ENCODE results near the gene EYS.

EYS gene

GRCh38 chr6:64527899-64528298, 1179.1 kb downstream of the EYS start:
- DNase-seq = no peak
- Mint-ChIP-seq H3K4me1 (no peaks in the 10 kb centered on the region), H3K27ac (no peak overlapping the region), H3K27me3 (no peaks in the 10 kb centered on the region), H3K9me3 (peaks cover 6 to 7% of the 10 kb centered on the region in 2 donors), H3K4me3 (no peak overlapping the region), H3K36me3 (no peaks in the 10 kb centered on the region)
- no peak for ATAC-seq (replicated peaks)

GRCh38 chr6:64522859-64523258, 1184.2 kb downstream of the EYS start:
- ATAC-seq (replicated peaks) = no peak
- Mint-ChIP-seq H3K4me3 (no peak overlapping the region), H3K4me1 (no peaks in the 10 kb centered on the region), H3K27ac (no peak overlapping the region), H3K36me3 (no peaks in the 10 kb centered on the region), H3K9me3 (peaks cover 0 to 7% of the 10 kb centered on the region in 2 donors), H3K27me3 (no peaks in the 10 kb centered on the region)
- no peak for DNase-seq

- no peaks in the 10 kb centered on the region for H3K36me3 Mint-ChIP-seq
- H3K4me3 Mint-ChIP-seq = no peak overlapping the region
- no peaks in the 10 kb centered on the region for H3K4me1 Mint-ChIP-seq
- DNase-seq (no peak), ATAC-seq (replicated peaks) (peak in 1 of 2 donors; percentile 43)
- no peaks in the 10 kb centered on the region for H3K27me3 Mint-ChIP-seq
- peaks cover 0 to 5% of the 10 kb centered on the region in 2 donors for H3K9me3 Mint-ChIP-seq
- H3K27ac Mint-ChIP-seq = no peak overlapping the region
Observed at GRCh38 chr6:64520050-64520449, 1187.0 kb downstream of the EYS start.

- Mint-ChIP-seq H3K4me1 (no peaks in the 10 kb centered on the region), H3K27me3 (no peaks in the 10 kb centered on the region), H3K36me3 (no peaks in the 10 kb centered on the region), H3K27ac (no peak overlapping the region), H3K4me3 (no peak overlapping the region), H3K9me3 (peaks cover 0 to 1% of the 10 kb centered on the region in 2 donors)
- no peak for DNase-seq
- no peak for ATAC-seq (replicated peaks)
Observed at GRCh38 chr6:64516393-64516792, 1190.6 kb downstream of the EYS start.

- H3K4me1 Mint-ChIP-seq = no peaks in the 10 kb centered on the region
- ATAC-seq (replicated peaks) (no peak), DNase-seq (no peak)
- H3K9me3 Mint-ChIP-seq = peaks cover 0 to 5% of the 10 kb centered on the region in 2 donors
- H3K36me3 Mint-ChIP-seq = no peaks in the 10 kb centered on the region
- H3K4me3 Mint-ChIP-seq = no peak overlapping the region
- H3K27me3 Mint-ChIP-seq = no peaks in the 10 kb centered on the region
- no peak overlapping the region for H3K27ac Mint-ChIP-seq
Observed at GRCh38 chr6:64507661-64508060, 1199.4 kb downstream of the EYS start.

- H3K9me3 Mint-ChIP-seq = peaks cover 0 to 5% of the 10 kb centered on the region in 2 donors
- ATAC-seq (replicated peaks) = no peak
- no peaks in the 10 kb centered on the region for H3K27me3 Mint-ChIP-seq
- H3K4me3 Mint-ChIP-seq = no peak overlapping the region
- H3K36me3 Mint-ChIP-seq = no peaks in the 10 kb centered on the region
- H3K27ac Mint-ChIP-seq = no peak overlapping the region
- H3K4me1 Mint-ChIP-seq = no peaks in the 10 kb centered on the region
- DNase-seq = no peak
Observed at GRCh38 chr6:64505312-64505711, 1201.7 kb downstream of the EYS start.

- no peaks in the 10 kb centered on the region for H3K27me3 Mint-ChIP-seq
- no peak overlapping the region for H3K27ac Mint-ChIP-seq
- ATAC-seq (replicated peaks) (no peak), DNase-seq (no peak)
- peaks cover 0 to 5% of the 10 kb centered on the region in 2 donors for H3K9me3 Mint-ChIP-seq
- H3K4me1 Mint-ChIP-seq = no peaks in the 10 kb centered on the region
- H3K4me3 Mint-ChIP-seq = no peak overlapping the region
- H3K36me3 Mint-ChIP-seq = no peaks in the 10 kb centered on the region
Observed at GRCh38 chr6:64504503-64504902, 1202.5 kb downstream of the EYS start.

- peaks cover 0 to 7% of the 10 kb centered on the region in 2 donors for H3K9me3 Mint-ChIP-seq
- no peak overlapping the region for H3K27ac Mint-ChIP-seq
- DNase-seq = no peak
- ATAC-seq (replicated peaks) = no peak
- H3K36me3 Mint-ChIP-seq = no peaks in the 10 kb centered on the region
- H3K4me3 Mint-ChIP-seq = no peak overlapping the region
- no peaks in the 10 kb centered on the region for H3K4me1 Mint-ChIP-seq
- no peaks in the 10 kb centered on the region for H3K27me3 Mint-ChIP-seq
Observed at GRCh38 chr6:64502801-64503200, 1204.2 kb downstream of the EYS start.

GRCh38 chr6:64497634-64498033, 1209.4 kb downstream of the EYS start:
- Mint-ChIP-seq H3K27ac (no peak overlapping the region), H3K4me3 (no peak overlapping the region), H3K36me3 (no peaks in the 10 kb centered on the region), H3K4me1 (no peaks in the 10 kb centered on the region), H3K27me3 (no peaks in the 10 kb centered on the region), H3K9me3 (peaks cover 0 to 2% of the 10 kb centered on the region in 2 donors)
- no peak for ATAC-seq (replicated peaks)
- no peak for DNase-seq

- no peaks in the 10 kb centered on the region for H3K4me1 Mint-ChIP-seq
Observed at GRCh38 chr6:64489763-64490162, 1217.3 kb downstream of the EYS start.

GRCh38 chr6:64486578-64487351, 1220.3 kb downstream of the EYS start:
- DNase-seq (no peak), ATAC-seq (replicated peaks) (no peak)
- Mint-ChIP-seq H3K27me3 (no peaks in the 10 kb centered on the region), H3K4me1 (no peaks in the 10 kb centered on the region), H3K36me3 (no peaks in the 10 kb centered on the region), H3K4me3 (no peak overlapping the region), H3K9me3 (no peaks in the 10 kb centered on the region), H3K27ac (no peak overlapping the region)

More at GRCh38 chr6:64489763-64490162, 1217.3 kb downstream of the EYS start:
- H3K9me3 Mint-ChIP-seq = no peaks in the 10 kb centered on the region
- DNase-seq = no peak
- H3K27ac Mint-ChIP-seq = no peak overlapping the region
- no peak overlapping the region for H3K4me3 Mint-ChIP-seq
- H3K36me3 Mint-ChIP-seq = no peaks in the 10 kb centered on the region
- H3K27me3 Mint-ChIP-seq = no peaks in the 10 kb centered on the region
- no peak for ATAC-seq (replicated peaks)

- no peaks in the 10 kb centered on the region for H3K27me3 Mint-ChIP-seq
- no peaks in the 10 kb centered on the region for H3K4me1 Mint-ChIP-seq
- no peaks in the 10 kb centered on the region for H3K36me3 Mint-ChIP-seq
- DNase-seq (no peak), ATAC-seq (replicated peaks) (no peak)
- no peak overlapping the region for H3K4me3 Mint-ChIP-seq
- no peaks in the 10 kb centered on the region for H3K9me3 Mint-ChIP-seq
- H3K27ac Mint-ChIP-seq = no peak overlapping the region
Observed at GRCh38 chr6:64483956-64484499, 1223.0 kb downstream of the EYS start.

GRCh38 chr6:64482631-64483030, 1224.4 kb downstream of the EYS start:
- no peak for ATAC-seq (replicated peaks)
- H3K4me3 Mint-ChIP-seq = no peak overlapping the region
- H3K9me3 Mint-ChIP-seq = no peaks in the 10 kb centered on the region
- no peaks in the 10 kb centered on the region for H3K4me1 Mint-ChIP-seq
- H3K36me3 Mint-ChIP-seq = no peaks in the 10 kb centered on the region
- H3K27ac Mint-ChIP-seq = no peak overlapping the region
- DNase-seq = no peak
- no peaks in the 10 kb centered on the region for H3K27me3 Mint-ChIP-seq

- ATAC-seq (replicated peaks) (no peak), DNase-seq (no peak)
- Mint-ChIP-seq H3K27ac (no peak overlapping the region), H3K36me3 (no peaks in the 10 kb centered on the region), H3K27me3 (no peaks in the 10 kb centered on the region), H3K4me1 (no peaks in the 10 kb centered on the region), H3K9me3 (no peaks in the 10 kb centered on the region), H3K4me3 (no peak overlapping the region)
Observed at GRCh38 chr6:64479134-64479533, 1227.9 kb downstream of the EYS start.

- Mint-ChIP-seq H3K27me3 (no peaks in the 10 kb centered on the region), H3K36me3 (no peaks in the 10 kb centered on the region), H3K27ac (no peak overlapping the region), H3K4me1 (no peaks in the 10 kb centered on the region), H3K9me3 (no peaks in the 10 kb centered on the region), H3K4me3 (no peak overlapping the region)
- DNase-seq = no peak
- no peak for ATAC-seq (replicated peaks)
Observed at GRCh38 chr6:64477391-64477790, 1229.6 kb downstream of the EYS start.
